NAMALWA (cell line): Measurements from ENCODE around the gene CDC14B.

Experiments
- DNase-seq: peaks from one replicate; pipeline ENCODE4 v3.0.0-alpha.2; 2015; ENCODE audit warnings: low spot score

Gene CDC14B

GRCh38 chr9:96501633-96502538 lies 117.8 kb downstream of the CDC14B start:
- DNase-seq: no peak

DNA sequence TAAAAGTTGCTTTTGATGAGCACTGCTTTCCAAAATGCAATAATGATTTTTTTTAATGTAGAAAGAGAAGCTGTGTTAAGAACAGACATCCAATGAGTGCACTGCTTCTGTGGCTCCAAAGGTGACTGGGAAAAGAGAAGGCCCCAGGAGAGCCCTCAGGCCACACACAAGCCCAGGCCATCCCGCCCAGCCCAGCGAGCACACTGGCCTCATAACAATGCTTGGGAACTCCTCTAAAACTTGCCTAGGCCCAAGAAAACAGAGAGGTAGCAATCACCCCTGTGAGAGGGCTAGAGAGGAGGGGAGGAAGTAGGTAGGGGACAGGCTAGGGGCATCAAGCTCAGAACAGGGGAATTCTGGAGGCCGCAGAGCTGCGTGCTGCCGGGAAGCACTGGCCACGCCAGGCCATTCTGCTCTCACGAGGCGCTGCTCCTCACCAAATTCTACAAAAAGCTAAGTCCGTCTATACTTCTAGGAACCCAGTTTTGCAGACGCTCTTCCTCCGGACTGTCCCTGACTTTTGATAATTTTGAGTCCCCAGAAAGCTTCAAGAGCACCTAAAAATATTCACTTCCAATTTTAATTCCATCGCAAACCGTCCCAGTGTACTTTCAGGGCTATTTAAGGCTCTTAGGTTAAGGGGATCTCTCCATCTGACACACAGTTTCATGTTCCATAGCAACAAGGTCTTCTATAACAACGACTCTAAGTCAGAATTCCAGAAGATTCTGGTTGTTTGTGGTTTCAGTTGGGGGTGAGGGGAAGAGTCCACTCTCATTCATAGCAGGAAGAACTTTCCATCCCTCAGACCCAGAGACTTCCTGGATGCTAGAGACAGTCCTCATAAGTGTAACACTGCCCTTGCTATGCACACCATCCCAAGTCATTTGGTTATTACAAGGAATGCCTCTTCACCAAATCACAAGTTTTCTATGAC lies 118.7 kb downstream of the CDC14B start:
- DNase-seq: no peak

- no peak for DNase-seq
Observed at GRCh38 chr9:96499257-96499656, 120.4 kb downstream of the CDC14B start.

DNA sequence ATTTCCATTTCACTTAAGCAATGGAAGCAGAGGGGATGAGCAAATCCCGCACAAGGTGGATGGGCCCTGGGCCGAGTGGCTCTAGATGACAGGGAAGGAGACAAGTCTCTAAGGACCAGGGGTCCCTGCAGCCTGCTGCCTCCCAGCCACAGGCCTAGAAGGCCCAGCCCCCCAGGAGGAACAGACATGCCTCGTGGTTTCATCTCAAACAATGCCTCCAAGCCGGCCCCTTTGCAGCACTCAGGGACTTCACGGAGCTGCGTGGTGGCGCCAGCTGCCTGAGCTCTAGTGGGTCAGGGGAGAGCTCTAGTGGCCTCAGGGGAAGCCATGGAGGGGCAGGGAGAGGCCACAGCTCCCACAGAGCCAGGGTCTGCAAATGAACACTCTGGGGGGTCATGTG lies 120.8 kb downstream of the CDC14B start:
- DNase-seq: no peak

DNA sequence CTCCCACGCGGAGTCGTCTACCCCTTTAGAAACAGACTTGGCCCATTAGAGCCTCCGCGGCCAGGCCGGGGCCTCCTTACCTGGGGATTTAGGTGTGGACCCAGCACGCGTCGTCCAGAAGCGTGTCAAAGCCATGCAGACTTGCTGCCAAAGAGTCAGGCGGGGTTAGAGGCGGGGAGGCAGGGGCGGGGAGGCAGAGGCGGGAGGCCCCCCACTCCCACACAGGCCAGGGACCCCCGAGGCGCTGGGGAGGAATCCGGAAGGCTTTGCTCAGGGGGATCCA lies 122.6 kb downstream of the CDC14B start:
- no peak for DNase-seq

DNA sequence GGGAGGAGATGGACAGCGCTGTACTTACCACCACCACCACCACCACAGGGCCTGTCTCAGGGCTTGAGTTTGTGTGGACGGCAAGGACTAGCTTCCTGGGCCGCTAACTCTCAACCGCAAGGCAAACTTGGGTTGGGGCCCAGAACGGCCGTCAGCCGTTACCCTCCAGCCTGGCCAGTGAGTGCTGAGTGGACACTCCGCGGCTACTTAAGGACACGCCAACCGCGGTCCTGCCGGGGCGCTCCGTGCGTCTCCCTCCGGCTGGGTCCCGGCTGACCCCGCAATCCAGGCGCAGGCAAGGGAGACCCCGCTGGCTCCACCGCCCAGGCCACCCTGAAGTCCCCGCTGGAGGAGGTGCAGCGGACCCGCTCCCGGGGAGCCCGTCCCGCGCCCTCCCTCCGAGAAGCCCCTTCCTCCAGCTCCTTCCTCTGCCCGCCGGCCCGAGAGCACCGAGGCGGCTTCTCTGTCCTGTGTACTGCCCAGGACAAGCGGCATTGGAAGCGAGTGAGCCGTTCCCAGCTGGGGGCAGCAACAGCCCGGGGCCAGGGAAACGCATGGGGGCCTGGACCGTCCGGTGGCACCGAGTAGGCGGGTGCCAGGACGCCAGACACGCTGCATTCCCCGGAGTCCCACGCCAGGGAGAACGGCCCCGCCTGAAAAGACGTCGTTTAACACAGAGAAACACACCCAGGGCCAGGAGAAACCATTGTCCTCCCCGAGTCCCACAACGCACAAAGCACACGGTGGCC lies 123.1 kb downstream of the CDC14B start:
- no peak for DNase-seq

- no peak for DNase-seq
Observed at GRCh38 chr9:96495341-96495740, 124.3 kb downstream of the CDC14B start.

DNA sequence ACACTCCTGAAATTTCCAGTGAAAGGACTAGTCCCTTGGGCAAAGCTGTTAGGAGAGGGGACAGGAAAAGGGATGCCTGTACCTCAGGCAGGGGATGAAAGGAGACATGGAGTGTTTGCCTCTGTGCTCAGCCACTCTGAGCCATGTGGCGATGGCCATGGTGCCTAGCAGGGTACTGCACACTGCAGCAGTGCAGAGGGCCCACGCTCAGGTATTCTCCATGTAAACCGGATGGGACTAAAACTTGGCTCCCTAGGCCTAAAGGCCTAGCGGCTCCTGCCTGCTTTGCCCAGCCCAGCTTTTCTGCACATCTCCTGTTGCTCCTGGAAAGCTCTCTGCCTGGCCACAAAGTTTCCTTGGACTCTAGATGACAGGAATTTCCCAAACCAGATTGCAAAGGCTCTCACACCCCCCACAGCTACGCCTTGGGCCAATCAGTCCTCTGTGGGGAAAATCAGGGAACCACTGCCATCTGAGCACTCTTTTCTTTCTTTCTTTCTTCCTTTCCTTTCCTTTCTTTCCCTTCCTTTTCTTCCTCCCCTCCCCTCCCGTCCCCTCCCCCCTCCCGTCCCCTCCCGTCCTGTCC lies 125.3 kb downstream of the CDC14B start:
- DNase-seq: no peak

DNA sequence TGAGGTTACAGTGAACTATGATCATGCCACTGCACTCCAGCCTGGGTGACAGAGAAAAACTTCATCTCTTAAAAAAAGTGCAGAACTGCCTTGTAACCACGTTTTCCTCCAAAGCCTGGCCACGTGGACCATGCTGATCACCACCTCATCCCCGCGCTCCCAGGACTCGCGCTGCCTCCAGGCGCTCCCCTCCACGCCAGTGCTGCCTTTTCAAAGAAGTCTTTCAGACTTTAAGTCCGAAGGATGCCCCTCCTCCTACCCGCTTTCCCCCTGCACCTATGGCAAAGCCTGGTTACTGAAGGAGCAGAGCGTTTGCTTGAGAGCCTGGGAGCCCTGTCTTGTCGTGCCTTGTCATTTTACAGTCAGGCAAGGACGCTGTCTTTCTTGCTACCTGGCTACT lies 125.9 kb downstream of the CDC14B start:
- no peak for DNase-seq

DNA sequence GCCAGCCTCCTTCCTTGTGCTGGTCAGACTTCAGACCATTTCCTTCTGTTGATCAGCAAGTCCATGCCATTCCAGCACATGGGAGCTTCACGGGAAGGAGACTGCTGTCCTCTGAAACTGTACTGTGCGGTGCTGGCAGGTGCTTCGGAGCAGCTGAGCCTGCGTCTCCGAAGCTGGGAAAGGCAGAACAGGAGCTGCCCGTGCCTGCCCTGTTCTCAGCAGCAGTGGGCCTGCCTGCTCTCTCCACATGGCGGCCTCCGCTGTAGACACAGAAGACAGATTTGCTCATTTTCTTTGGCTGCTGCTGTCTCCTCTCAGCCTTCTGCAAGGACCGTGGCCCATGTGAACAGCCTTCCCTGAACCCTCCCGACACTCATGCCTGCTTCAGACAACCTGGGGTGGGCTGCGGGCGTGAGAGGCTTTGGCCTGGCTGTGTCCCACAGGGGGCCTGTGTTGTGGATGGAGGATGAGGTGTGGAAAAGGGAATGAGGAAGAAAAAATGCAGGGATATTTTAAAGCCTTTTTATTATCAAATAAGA lies 126.6 kb downstream of the CDC14B start:
- no peak for DNase-seq

- no peak for DNase-seq
Observed at GRCh38 chr9:96491880-96492525, 127.6 kb downstream of the CDC14B start.

DNA sequence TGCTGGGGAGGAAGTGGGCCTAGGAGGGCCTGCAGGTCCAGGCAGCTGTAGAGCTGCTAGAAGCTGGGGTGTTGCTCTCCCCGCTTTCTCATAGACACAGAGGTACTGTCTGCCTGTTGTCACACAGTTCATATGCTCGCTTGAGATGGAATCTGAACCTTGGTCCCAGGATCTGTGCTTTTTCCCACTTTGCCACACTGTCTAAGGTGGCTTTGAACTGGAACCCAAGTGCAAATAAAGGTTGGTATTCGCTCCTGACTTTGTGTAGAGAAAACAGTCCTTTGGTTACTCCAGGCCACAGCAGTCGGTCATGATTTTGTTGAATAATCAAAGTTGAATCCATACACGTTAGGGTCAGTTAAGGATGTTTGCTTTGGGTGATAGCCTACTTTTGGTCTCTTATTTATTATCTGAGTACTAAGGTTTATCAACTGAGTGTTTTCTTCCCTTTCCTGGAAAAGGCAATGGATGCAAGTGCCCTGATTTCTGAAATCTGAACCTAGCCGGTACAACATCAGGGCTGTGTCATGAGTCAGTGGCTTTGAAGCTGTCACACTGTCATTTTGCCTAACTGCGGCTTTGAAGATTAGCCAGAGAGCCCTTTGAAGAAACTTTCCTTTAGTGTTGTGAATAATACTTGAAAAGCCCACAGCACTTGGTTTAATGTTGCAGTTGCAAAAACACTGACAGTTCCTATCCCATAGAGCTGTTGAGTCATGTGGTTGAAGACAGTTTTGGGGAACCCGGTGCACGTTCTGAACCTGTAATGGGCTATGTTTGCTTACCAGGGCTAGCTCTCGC lies 128.4 kb downstream of the CDC14B start:
- DNase-seq: no peak

- no peak for DNase-seq
Observed at GRCh38 chr9:96490534-96491078, 129.0 kb downstream of the CDC14B start.

- DNase-seq: no peak
Observed at GRCh38 chr9:96489482-96489979, 130.1 kb downstream of the CDC14B start.

DNA sequence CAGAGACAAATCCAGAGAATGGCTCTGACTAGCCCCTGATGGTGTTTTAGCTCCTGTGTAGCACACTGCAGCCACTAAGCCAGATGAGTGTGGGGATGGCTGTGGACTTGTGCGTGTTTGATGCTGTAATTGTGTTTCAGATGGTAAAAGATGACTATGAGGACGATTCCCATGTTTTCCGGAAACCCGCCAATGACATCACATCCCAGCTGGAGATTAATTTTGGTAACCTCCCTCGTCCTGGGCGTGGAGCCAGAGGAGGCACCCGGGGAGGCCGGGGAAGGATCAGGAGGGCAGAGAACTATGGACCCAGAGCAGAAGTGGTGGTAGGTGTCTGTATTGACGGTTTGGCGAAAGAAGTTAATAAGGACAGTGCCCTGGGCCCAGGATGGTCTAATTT lies 131.7 kb downstream of the CDC14B start:
- DNase-seq: no peak

DNA sequence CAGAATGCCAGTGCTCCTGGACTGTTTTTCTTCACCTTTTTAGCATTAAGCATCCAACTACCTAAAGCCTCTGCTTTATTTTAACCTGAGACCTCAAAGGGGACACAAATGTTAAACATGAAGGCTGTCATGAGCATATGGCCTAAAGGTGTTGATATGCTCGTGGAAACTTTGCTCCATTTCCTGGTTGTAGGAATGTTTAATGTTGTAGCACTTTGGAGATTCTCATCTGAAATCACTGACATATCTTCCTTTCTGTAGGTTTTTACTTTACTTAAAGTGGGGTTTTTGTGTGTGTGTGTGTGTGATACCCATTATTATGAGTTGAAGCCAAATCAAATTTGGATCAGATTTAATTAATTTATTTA lies 132.6 kb downstream of the CDC14B start:
- no peak for DNase-seq

DNA sequence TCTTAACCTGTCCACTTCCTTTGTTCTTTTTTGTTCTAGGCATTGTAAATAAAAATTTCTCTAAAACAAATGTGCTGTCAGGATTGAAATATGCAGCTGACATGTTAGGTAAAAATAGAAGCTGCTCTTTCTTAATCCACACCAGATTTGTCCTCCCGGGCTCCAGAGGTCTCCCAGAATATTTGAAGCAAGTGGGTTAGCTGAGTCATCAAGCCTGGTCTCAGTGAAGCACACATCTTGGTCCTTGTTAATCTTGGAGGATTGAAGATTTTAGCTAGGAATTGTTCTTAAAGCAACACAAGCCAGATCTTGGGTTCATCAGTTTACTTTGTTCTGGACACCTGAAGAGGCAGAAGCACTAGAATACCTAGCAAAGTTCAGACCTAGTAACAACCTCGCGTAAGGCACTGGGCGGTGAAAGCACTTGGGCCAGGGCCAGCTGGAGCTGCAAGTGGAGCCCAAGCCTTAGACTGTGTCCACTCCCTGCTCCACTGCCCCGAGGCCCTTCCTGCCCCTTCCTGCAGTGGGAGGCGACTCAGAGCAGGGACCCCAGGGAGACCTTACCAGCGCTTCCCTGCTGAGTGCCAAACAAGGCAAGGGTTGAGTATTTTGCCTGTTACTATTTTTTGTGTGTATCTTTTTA lies 133.1 kb downstream of the CDC14B start:
- no peak for DNase-seq

GRCh38 chr9:96485280-96485679 lies 134.4 kb downstream of the CDC14B start:
- no peak for DNase-seq

DNA sequence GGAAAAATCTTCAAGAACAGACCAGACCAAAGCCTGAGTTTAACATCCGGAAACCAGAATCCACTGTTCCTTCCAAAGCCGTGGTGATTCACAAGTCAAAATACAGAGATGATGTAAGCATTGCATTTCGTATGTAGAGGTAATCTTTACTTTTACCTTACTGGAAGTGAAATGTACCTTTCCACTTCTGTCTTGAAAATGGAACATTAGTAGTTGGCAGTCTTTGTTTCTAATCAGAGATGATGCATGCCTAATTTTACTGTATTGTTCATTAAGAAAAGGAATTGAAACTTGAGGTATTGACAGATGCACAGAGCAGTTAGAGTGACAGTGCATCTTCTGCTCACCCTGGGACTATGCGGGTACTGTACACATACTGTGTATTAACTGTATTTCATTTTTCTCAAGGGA lies 135.1 kb downstream of the CDC14B start:
- DNase-seq: peak; percentile 39
